Suprapubic skin (tissue), 3 donors: ENCODE measurements around the gene ZNF277.

Source experiments
- EP300 ChIP-seq: sonication (generic); formaldehyde crosslinking; IDR thresholded peaks from one replicate; pipeline ENCODE4 v1.6.1; 2017; ENCODE audit warnings: antibody characterized with exemption
- POLR2A ChIP-seq, 2 donors: fragments of 450-650 bp; IDR thresholded peaks; one replicate each; pipeline ENCODE4 v1.6.1; 2017; ENCODE audit warnings: antibody characterized with exemption in 2 of 2, mild to moderate bottlenecking in 2 of 2, moderate library complexity in 2 of 2
- TF ChIP-seq, protein P1 (sequence below), 2 donors: fragments of 200-600 bp in 1 of 2; fragments of 450-650 bp in 1 of 2; sonication (generic) in 1 of 2; IDR thresholded peaks; one replicate each; pipeline ENCODE4 v1.5.1; 2016 to 2019; ENCODE audit warnings: antibody characterized with exemption in 2 of 2, mild to moderate bottlenecking in 1 of 2, moderate library complexity in 1 of 2

DNA sequence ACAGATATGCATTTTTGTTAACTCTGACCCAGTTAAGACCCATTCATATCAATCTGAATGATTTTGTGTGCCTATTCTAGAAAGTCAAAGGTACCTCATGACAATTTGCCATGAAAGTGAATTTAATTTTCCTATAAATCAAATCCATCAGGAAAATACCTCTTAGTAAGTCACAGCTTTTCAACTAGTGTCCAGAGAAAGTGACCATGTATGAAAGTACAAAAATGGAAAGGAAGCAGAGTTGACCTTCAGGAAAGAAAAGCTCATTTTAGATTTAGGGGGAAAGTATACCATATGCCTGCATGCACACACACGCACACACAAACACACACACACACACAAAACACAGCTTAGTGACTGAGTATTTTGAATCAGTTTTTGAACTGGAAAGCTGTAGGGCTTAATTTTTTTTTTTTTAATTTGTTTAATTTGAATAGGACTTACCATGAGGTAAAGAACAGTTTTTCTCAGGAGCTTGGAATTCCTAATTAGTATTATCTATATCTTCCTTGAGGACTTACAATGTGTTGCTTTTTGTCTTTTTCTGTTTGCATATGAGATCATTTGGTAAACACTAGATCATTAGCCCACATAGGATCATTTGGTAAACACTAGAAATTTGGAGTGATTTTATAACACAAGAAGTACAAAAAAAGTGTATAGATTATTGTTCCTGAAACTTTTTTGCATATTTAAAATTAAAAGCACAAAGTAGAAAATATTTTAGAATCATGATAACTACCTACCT is 61.6 kb downstream of the ZNF277 start:
- TF ChIP-seq, protein P1, sequence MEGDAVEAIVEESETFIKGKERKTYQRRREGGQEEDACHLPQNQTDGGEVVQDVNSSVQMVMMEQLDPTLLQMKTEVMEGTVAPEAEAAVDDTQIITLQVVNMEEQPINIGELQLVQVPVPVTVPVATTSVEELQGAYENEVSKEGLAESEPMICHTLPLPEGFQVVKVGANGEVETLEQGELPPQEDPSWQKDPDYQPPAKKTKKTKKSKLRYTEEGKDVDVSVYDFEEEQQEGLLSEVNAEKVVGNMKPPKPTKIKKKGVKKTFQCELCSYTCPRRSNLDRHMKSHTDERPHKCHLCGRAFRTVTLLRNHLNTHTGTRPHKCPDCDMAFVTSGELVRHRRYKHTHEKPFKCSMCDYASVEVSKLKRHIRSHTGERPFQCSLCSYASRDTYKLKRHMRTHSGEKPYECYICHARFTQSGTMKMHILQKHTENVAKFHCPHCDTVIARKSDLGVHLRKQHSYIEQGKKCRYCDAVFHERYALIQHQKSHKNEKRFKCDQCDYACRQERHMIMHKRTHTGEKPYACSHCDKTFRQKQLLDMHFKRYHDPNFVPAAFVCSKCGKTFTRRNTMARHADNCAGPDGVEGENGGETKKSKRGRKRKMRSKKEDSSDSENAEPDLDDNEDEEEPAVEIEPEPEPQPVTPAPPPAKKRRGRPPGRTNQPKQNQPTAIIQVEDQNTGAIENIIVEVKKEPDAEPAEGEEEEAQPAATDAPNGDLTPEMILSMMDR (IDR thresholded peaks at IDR 0.05), result no peak
- TF ChIP-seq EP300 (no peak), POLR2A (IDR thresholded peaks at IDR 0.05) (no peak)
